ENCODE measurements around the gene VPS13C. TPM values are rescaled to one million over a fixed set of nuclear protein-coding genes. Genes with fewer than 3 reads are reported as not detected.

Gene VPS13C
- total and polyA plus RNA-seq, 5 donors from 2014 or later: 11.2 to 150 (median 14.3) TPM

GRCh38 chr15:62088353-62088693 lies 28.1 kb upstream of the VPS13C start:
- no peaks in the 10 kb centered on the region for H3K27me3 ChIP-seq (ENCODE audit: control insufficient read depth, insufficient read depth, low read length)
- DNase-seq (no peak), ATAC-seq (ENCODE audit: low read depth in 2 of 2) (no peak)
- Mint-ChIP-seq H3K27ac (no peak overlapping the region), H3K27me3 (no peaks in the 10 kb centered on the region), H3K4me3 (no peak overlapping the region), H3K4me1 (peaks cover 0 to 2% (median 0%) of the 10 kb centered on the region in 4 donors), H3K9me3 (peaks cover 0 to 10% (median 0%) of the 10 kb centered on the region in 7 donors), H3K36me3 (peaks cover 6% of the 10 kb centered on the region)
- no peak overlapping the region for H3K4me3 ChIP-seq (ENCODE audit: low read depth, low read length)
- no peaks in the 10 kb centered on the region for H3K9me3 ChIP-seq (ENCODE audit: control insufficient read depth in 2 of 2, low read length in 2 of 2)
- no peak overlapping the region for H3K27ac ChIP-seq (ENCODE audit: insufficient read depth, low read length, poor library complexity, severe bottlenecking)
- no peaks in the 10 kb centered on the region for H3K4me1 ChIP-seq (ENCODE audit: control insufficient read depth, insufficient read depth, low read length, poor library complexity, severe bottlenecking)
- no peaks in the 10 kb centered on the region for H3K36me3 ChIP-seq (ENCODE audit: control insufficient read depth, insufficient read depth, low read length)

- Histone ChIP-seq H3K9me3 (ENCODE audit: control insufficient read depth in 2 of 2, low read length in 2 of 2) (no peaks in the 10 kb centered on the region), H3K4me1 (ENCODE audit: control insufficient read depth, insufficient read depth, low read length, poor library complexity, severe bottlenecking) (no peaks in the 10 kb centered on the region), H3K36me3 (ENCODE audit: control insufficient read depth, insufficient read depth, low read length) (no peaks in the 10 kb centered on the region), H3K27ac (ENCODE audit: insufficient read depth, low read length, poor library complexity, severe bottlenecking) (no peak overlapping the region), H3K4me3 (ENCODE audit: low read depth, low read length) (no peak overlapping the region), H3K27me3 (ENCODE audit: control insufficient read depth, insufficient read depth, low read length) (no peaks in the 10 kb centered on the region)
- DNase-seq: peak in 1 of 3 donors; percentile 74
- Mint-ChIP-seq H3K9me3 (peaks cover 0 to 10% (median 0%) of the 10 kb centered on the region in 7 donors), H3K36me3 (peaks cover 6% of the 10 kb centered on the region), H3K27me3 (no peaks in the 10 kb centered on the region), H3K4me3 (no peak overlapping the region), H3K27ac (no peak overlapping the region), H3K4me1 (peaks cover 0 to 2% (median 0%) of the 10 kb centered on the region in 4 donors)
- ATAC-seq (ENCODE audit: low read depth in 2 of 2): no peak
These were observed 27.6 kb upstream of the VPS13C start for GRCh38 chr15:62087671-62088352.

DNA sequence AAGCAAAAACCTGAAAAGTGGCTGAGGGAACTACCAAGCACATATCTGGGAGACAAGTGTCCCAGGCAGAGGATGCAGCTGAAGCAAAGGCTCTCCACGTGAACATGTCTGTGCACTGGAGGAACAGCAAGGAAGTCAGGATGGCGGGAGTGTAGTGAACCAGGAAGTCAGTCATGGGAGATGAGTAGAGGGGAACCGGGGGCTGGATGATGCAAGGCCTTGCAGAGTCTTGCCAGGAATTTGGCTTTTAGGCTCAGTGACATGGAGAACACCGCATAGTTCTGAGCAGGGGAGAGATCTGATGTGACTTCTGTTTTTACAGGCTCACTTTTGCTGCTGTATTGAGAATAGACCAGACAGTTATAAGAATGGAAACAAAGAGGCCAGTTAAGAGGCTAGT lies 25.5 kb upstream of the VPS13C start:
- no peak overlapping the region for H3K27ac ChIP-seq (ENCODE audit: insufficient read depth, low read length, poor library complexity, severe bottlenecking)
- H3K36me3 ChIP-seq (ENCODE audit: control insufficient read depth, insufficient read depth, low read length): no peaks in the 10 kb centered on the region
- H3K9me3 Mint-ChIP-seq: peaks cover 0 to 10% (median 1%) of the 10 kb centered on the region in 7 donors
- peaks cover 7% of the 10 kb centered on the region for H3K27me3 Mint-ChIP-seq
- ATAC-seq (ENCODE audit: low read depth in 2 of 2) (no peak), DNase-seq (no peak)
- H3K4me1 Mint-ChIP-seq: peaks cover 0 to 2% (median 0%) of the 10 kb centered on the region in 4 donors
- no peak overlapping the region for H3K27ac Mint-ChIP-seq
- no peaks in the 10 kb centered on the region for H3K27me3 ChIP-seq (ENCODE audit: control insufficient read depth, insufficient read depth, low read length)
- H3K9me3 ChIP-seq (ENCODE audit: control insufficient read depth in 2 of 2, low read length in 2 of 2): no peaks in the 10 kb centered on the region
- no peak overlapping the region for H3K4me3 Mint-ChIP-seq
- H3K36me3 Mint-ChIP-seq: peaks cover 6% of the 10 kb centered on the region
- H3K4me3 ChIP-seq (ENCODE audit: low read depth, low read length): no peak overlapping the region
- H3K4me1 ChIP-seq (ENCODE audit: control insufficient read depth, insufficient read depth, low read length, poor library complexity, severe bottlenecking): no peaks in the 10 kb centered on the region

DNA sequence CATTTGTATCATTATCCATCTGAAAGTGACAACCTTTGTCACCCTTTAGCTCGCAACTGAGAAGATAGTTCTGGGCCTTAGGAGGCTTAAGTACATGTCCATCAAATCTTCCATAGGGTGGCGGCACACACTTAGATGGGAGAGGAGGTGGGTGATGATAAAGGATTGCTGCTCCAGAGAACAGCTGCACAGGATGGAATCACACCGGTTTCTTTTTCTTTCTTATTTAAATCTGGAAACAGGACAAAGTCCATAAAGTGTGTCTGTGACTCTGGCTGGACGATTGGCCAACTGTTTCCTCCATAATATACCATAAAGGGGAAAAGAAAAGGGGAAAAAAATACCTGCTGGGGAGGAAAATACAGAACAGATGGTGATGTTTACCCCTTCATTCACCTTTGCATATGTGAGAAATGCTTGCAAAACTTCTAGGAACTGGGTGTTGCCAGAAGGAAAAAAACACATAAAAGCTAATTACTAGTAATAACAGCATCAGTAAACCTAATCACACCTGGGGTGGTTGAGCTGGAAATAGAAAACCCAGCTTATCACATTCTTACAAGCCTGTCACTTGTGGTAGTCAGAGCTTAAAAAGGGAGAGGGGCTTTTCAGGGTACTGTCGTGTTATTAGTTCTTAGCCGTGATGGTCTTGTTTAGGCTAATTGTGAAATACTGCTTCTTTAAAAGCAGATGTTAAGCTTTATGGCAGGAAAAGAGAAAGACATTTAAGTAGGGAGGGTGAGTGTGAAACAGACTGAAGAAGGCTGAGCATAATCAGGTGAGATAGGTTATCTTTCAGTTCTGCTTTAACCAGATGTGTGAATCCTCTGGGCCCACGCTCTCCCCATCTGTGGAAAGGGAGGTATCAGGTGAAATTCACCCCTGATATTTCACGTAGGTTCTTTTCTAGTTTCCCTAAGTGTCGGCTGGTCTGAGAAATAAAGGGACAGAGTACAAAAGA lies 23.2 kb upstream of the VPS13C start:
- Mint-ChIP-seq H3K36me3 (peaks cover 6% of the 10 kb centered on the region), H3K27me3 (peaks cover 11% of the 10 kb centered on the region), H3K9me3 (peaks cover 0 to 10% (median 1%) of the 10 kb centered on the region in 7 donors), H3K27ac (no peak overlapping the region), H3K4me1 (no peaks in the 10 kb centered on the region), H3K4me3 (no peak overlapping the region)
- Histone ChIP-seq H3K36me3 (ENCODE audit: control insufficient read depth, insufficient read depth, low read length) (no peaks in the 10 kb centered on the region), H3K4me1 (ENCODE audit: control insufficient read depth, insufficient read depth, low read length, poor library complexity, severe bottlenecking) (no peaks in the 10 kb centered on the region), H3K27me3 (ENCODE audit: control insufficient read depth, insufficient read depth, low read length) (no peaks in the 10 kb centered on the region), H3K4me3 (ENCODE audit: low read depth, low read length) (no peak overlapping the region), H3K9me3 (ENCODE audit: control insufficient read depth in 2 of 2, low read length in 2 of 2) (no peaks in the 10 kb centered on the region), H3K27ac (ENCODE audit: insufficient read depth, low read length, poor library complexity, severe bottlenecking) (no peak overlapping the region)
- DNase-seq (peak in 1 of 3 donors; percentile 52), ATAC-seq (ENCODE audit: low read depth in 2 of 2) (no peak)

DNA sequence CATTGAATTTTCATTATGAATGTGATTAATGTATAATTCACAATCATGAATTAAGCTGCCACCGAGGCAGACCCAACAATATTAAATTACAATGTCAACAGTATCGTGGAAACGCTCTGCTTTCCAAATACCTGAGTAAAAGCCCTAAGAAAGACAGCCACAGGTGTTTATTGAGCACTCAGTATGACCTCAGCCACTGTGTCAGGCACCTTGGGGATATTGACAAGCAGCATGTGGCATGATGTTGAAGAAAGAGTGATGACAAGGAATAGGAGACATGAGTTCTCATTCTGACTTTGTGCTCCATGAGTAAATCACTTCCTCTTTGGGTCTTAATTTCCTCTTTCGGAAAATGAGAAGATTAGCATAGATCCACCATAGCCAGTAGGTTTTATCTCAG lies 19.3 kb upstream of the VPS13C start:
- Mint-ChIP-seq H3K4me3 (no peak overlapping the region), H3K36me3 (peaks cover 6% of the 10 kb centered on the region), H3K27me3 (peaks cover 16% of the 10 kb centered on the region), H3K27ac (no peak overlapping the region), H3K9me3 (peaks cover 0 to 9% (median under 1%) of the 10 kb centered on the region in 7 donors), H3K4me1 (no peaks in the 10 kb centered on the region)
- H3K27ac ChIP-seq (ENCODE audit: insufficient read depth, low read length, poor library complexity, severe bottlenecking): no peak overlapping the region
- no peaks in the 10 kb centered on the region for H3K4me1 ChIP-seq (ENCODE audit: control insufficient read depth, insufficient read depth, low read length, poor library complexity, severe bottlenecking)
- ATAC-seq (ENCODE audit: low read depth in 2 of 2) (no peak), DNase-seq (no peak)
- no peaks in the 10 kb centered on the region for H3K9me3 ChIP-seq (ENCODE audit: control insufficient read depth in 2 of 2, low read length in 2 of 2)
- no peak overlapping the region for H3K4me3 ChIP-seq (ENCODE audit: low read depth, low read length)
- no peaks in the 10 kb centered on the region for H3K36me3 ChIP-seq (ENCODE audit: control insufficient read depth, insufficient read depth, low read length)
- H3K27me3 ChIP-seq (ENCODE audit: control insufficient read depth, insufficient read depth, low read length): no peaks in the 10 kb centered on the region

DNA sequence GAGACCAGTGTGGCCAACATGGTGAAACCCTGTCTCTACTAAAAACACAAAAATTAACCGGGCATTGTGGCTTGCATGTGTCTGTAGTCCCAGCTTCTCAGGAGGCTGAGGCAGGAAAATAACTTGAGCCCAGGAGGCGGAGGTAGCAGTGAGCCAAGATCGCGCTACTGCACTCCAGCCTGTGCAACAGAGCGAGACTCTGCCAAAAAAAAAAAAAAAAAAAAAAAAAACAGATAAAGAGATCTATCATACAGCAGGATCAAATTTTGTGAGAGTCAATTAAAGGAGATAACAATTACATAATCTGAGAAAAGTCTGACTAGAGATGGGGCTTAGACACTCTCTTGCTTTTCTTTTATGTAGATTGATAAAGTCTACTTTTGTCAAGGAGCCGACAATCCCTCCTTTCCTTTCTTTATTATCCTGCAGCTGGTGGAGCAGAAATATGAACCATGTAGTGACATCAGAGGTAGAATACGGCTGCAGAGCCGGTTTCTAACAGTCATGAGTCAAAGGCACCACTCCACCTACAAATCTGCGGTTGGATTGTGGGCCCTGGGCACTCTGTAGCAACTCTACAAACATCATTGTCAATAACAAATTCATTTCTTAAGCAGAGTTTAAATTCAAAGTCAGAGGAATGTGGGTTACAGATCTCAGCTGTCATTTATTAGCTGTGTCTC lies 15.5 kb upstream of the VPS13C start:
- Mint-ChIP-seq H3K27ac (no peak overlapping the region), H3K9me3 (peaks cover 0 to 2% (median 0%) of the 10 kb centered on the region in 7 donors), H3K4me1 (peaks cover 0 to 4% (median 0%) of the 10 kb centered on the region in 4 donors), H3K4me3 (no peak overlapping the region), H3K27me3 (peaks cover 25% of the 10 kb centered on the region), H3K36me3 (no peaks in the 10 kb centered on the region)
- H3K9me3 ChIP-seq (ENCODE audit: control insufficient read depth in 2 of 2, low read length in 2 of 2): no peaks in the 10 kb centered on the region
- no peaks in the 10 kb centered on the region for H3K36me3 ChIP-seq (ENCODE audit: control insufficient read depth, insufficient read depth, low read length)
- no peaks in the 10 kb centered on the region for H3K27me3 ChIP-seq (ENCODE audit: control insufficient read depth, insufficient read depth, low read length)
- DNase-seq (no peak), ATAC-seq (ENCODE audit: low read depth in 2 of 2) (no peak)
- H3K27ac ChIP-seq (ENCODE audit: insufficient read depth, low read length, poor library complexity, severe bottlenecking): no peak overlapping the region
- H3K4me1 ChIP-seq (ENCODE audit: control insufficient read depth, insufficient read depth, low read length, poor library complexity, severe bottlenecking): no peaks in the 10 kb centered on the region
- no peak overlapping the region for H3K4me3 ChIP-seq (ENCODE audit: low read depth, low read length)

GRCh38 chr15:62071711-62072308 lies 11.6 kb upstream of the VPS13C start:
- no peaks in the 10 kb centered on the region for H3K36me3 Mint-ChIP-seq
- peaks cover 40% of the 10 kb centered on the region for H3K27me3 Mint-ChIP-seq
- H3K4me1 Mint-ChIP-seq: peaks cover 8 to 14% (median 12%) of the 10 kb centered on the region in 4 donors
- Histone ChIP-seq H3K9me3 (ENCODE audit: control insufficient read depth in 2 of 2, low read length in 2 of 2) (no peaks in the 10 kb centered on the region), H3K36me3 (ENCODE audit: control insufficient read depth, insufficient read depth, low read length) (no peaks in the 10 kb centered on the region), H3K27me3 (ENCODE audit: control insufficient read depth, insufficient read depth, low read length) (peaks cover 8% of the 10 kb centered on the region), H3K4me3 (ENCODE audit: low read depth, low read length) (no peak overlapping the region), H3K27ac (ENCODE audit: insufficient read depth, low read length, poor library complexity, severe bottlenecking) (no peak overlapping the region), H3K4me1 (ENCODE audit: control insufficient read depth, insufficient read depth, low read length, poor library complexity, severe bottlenecking) (peaks cover 22% of the 10 kb centered on the region)
- H3K27ac Mint-ChIP-seq: peak overlapping the region in 1 of 3 donors; percentile 60
- peak in 2 of 3 donors; percentile 51 to 57 for DNase-seq
- H3K4me3 Mint-ChIP-seq: peak overlapping the region in 1 of 4 donors; percentile 64
- no peak for ATAC-seq (ENCODE audit: low read depth in 2 of 2)
- no peaks in the 10 kb centered on the region for H3K9me3 Mint-ChIP-seq

Measured in CD4-positive, CD25-positive, alpha-beta regulatory T cell (primary cell).